NAMALWA (cell line): ENCODE data around the gene LCN12.

Source experiments
- DNase-seq: peaks from one replicate; pipeline ENCODE4 v3.0.0-alpha.2; 2015; ENCODE audit warnings: low spot score

LCN12 gene

GRCh38 chr9:136926749-136927148 is 25.3 kb upstream of the LCN12 start:
- no peak for DNase-seq

- DNase-seq, result no peak
Observed at GRCh38 chr9:136927343-136928271, 24.5 kb upstream of the LCN12 start.

- DNase-seq, result peak; percentile 22
Observed at GRCh38 chr9:136928591-136928990, 23.5 kb upstream of the LCN12 start.

- DNase-seq, result no peak
Observed at GRCh38 chr9:136930014-136930413, 22.1 kb upstream of the LCN12 start.

GRCh38 chr9:136931611-136932130 is 20.4 kb upstream of the LCN12 start:
- no peak for DNase-seq

- DNase-seq, result no peak
Observed at GRCh38 chr9:136934277-136934676, 17.8 kb upstream of the LCN12 start.

GRCh38 chr9:136935651-136936050 is 16.4 kb upstream of the LCN12 start:
- DNase-seq, result no peak

GRCh38 chr9:136936645-136937170 is 15.4 kb upstream of the LCN12 start:
- no peak for DNase-seq

GRCh38 chr9:136937186-136938001 is 14.7 kb upstream of the LCN12 start:
- no peak for DNase-seq

GRCh38 chr9:136939431-136939995 is 12.6 kb upstream of the LCN12 start:
- no peak for DNase-seq

- no peak for DNase-seq
Observed at GRCh38 chr9:136939996-136940525, 12.0 kb upstream of the LCN12 start.

GRCh38 chr9:136940526-136941230 is 11.4 kb upstream of the LCN12 start:
- DNase-seq, result no peak

- no peak for DNase-seq
Observed at GRCh38 chr9:136941231-136942111, 10.6 kb upstream of the LCN12 start.

- no peak for DNase-seq
Observed at GRCh38 chr9:136942112-136942880, 9.8 kb upstream of the LCN12 start.

GRCh38 chr9:136942881-136943230 is 9.2 kb upstream of the LCN12 start:
- DNase-seq, result no peak

- DNase-seq, result peak; percentile 63
Observed at GRCh38 chr9:136943291-136944211, 8.5 kb upstream of the LCN12 start.

- DNase-seq, result peak; percentile 55
Observed at GRCh38 chr9:136944212-136944518, 7.9 kb upstream of the LCN12 start.

GRCh38 chr9:136944519-136945332 is 7.3 kb upstream of the LCN12 start, which contains the start of the genes C8G and FBXW5:
Gene C8G (plus strand): TSS chr9:136945243. CDS start chr9:136945321, 78 bp downstream.
Gene FBXW5 (minus strand): TSS chr9:136944738. CDS start chr9:136944083, 655 bp downstream.
- peak; percentile 96 for DNase-seq
